ENCODE measurements around the gene LRP11. TPM values are rescaled to one million over a fixed set of nuclear protein-coding genes. Genes with fewer than 3 reads are reported as not detected.
A peak's percentile ranks its signal among the peaks of the same experiment; 100 is the strongest.
"Not testable (repeated sequence)": the region's sequence is repeated elsewhere in the genome, so short reads cannot be mapped to it uniquely, and the experiment has no call there.

LRP11 gene, protein sequence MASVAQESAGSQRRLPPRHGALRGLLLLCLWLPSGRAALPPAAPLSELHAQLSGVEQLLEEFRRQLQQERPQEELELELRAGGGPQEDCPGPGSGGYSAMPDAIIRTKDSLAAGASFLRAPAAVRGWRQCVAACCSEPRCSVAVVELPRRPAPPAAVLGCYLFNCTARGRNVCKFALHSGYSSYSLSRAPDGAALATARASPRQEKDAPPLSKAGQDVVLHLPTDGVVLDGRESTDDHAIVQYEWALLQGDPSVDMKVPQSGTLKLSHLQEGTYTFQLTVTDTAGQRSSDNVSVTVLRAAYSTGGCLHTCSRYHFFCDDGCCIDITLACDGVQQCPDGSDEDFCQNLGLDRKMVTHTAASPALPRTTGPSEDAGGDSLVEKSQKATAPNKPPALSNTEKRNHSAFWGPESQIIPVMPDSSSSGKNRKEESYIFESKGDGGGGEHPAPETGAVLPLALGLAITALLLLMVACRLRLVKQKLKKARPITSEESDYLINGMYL
- under 1 TPM; 0.16 to 0.43 (median 0.26) TPM for total RNA-seq
- total RNA-seq (2013): 0.79 TPM

DNA sequence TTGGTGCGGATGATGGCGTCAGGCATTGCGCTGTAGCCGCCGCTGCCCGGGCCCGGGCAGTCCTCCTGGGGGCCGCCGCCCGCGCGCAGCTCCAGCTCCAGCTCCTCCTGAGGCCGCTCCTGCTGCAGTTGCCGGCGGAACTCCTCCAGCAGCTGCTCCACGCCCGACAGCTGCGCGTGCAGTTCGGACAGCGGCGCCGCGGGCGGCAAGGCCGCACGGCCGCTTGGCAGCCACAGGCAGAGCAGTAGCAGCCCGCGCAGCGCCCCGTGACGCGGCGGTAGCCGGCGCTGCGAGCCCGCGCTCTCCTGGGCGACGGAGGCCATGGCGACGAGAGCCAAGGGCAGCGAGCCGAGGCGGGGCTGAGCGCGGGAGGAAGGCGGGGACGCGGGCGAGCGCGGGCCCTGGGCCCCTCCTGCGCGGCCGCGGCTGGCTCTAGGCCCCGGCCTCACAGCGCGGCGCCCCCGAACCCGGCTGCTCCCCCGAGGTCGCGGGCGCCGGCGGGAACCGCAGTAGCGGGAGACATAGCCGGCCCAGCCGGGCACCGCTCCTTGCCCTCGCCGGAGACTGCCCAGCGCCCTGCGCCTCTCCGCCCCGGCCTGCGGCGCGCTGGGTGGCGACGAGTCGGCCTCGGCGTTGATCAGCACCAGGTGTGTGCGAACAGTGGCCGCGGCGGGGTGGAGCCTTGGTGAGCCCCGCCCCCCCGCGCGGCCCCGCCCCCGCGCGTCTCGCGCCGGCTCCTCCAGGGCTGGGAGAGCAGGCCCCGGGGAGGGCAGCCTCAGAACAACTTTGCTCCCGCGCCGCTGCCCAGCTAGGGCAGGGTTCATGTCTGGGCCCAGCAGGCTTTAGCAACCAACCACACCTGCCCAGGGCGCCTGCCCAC, at the start of gene LRP11:
TSS of gene LRP11 (minus strand) at position 662 of the 880 bp plus-strand sequence. CDS start at position 323, 339 bp downstream.
- peaks cover 2% of the 10 kb centered on the region for H3K27me3 ChIP-seq (ENCODE audit: control insufficient read depth, insufficient read depth, low read length)
- TF ChIP-seq CTCF (IDR thresholded peaks at IDR 0.05): no peak
- peak within 1 kb of the TSS; percentile 78 for H3K4me3 Mint-ChIP-seq
- peak; percentile 65 to 88 for DNase-seq
- no peak within 1 kb of the TSS for H3K27ac Mint-ChIP-seq
- under 1% methylated on average over 110 of the region's 110 CpGs for WGBS (ENCODE audit: insufficient coverage)
- intact Hi-C loops (cut with micrococcal nuclease): loop anchor here (1.0 to 10.0 kb wide), 2 partner anchors 30 to 299 kb away; partner anchors contain the start of gene GINM1
- no peaks in the 10 kb centered on the region for H3K9me3 ChIP-seq (ENCODE audit: control insufficient read depth, insufficient read depth, low read length)
- H3K4me3 ChIP-seq (ENCODE audit: low read length): peak within 1 kb of the TSS; percentile 19
- no peaks in the 10 kb centered on the region for H3K36me3 Mint-ChIP-seq
- ATAC-seq: peak; percentile 88 to 94 (median 92)
- H3K4me1 ChIP-seq (ENCODE audit: control insufficient read depth, insufficient read depth, low read length): peaks cover 13% of the 10 kb centered on the region
- no peaks in the 10 kb centered on the region for H3K36me3 ChIP-seq (ENCODE audit: control insufficient read depth, insufficient read depth, low read length)
- H3K27ac ChIP-seq (ENCODE audit: low read length): no peak within 1 kb of the TSS
- H3K27me3 Mint-ChIP-seq (ENCODE audit: low read depth in 2 of 2): peaks cover 23 to 28% of the 10 kb centered on the region in 2 donors
- H3K4me1 Mint-ChIP-seq: peaks cover 0 to 5% of the 10 kb centered on the region in 2 donors
- H3K9me3 Mint-ChIP-seq: no peaks in the 10 kb centered on the region

GRCh38 chr6:149913540-149914240, 49.5 kb upstream of the LRP11 start:
- intact Hi-C loops (cut with micrococcal nuclease): no loop called here
- H3K4me1 ChIP-seq (ENCODE audit: control insufficient read depth, insufficient read depth, low read length): no peaks in the 10 kb centered on the region
- TF ChIP-seq CTCF (IDR thresholded peaks at IDR 0.05): no peak
- H3K9me3 ChIP-seq (ENCODE audit: control insufficient read depth, insufficient read depth, low read length): peaks cover 4% of the 10 kb centered on the region
- H3K27me3 Mint-ChIP-seq (ENCODE audit: low read depth in 2 of 2): peaks cover 28 to 30% of the 10 kb centered on the region in 2 donors
- H3K9me3 Mint-ChIP-seq: no peaks in the 10 kb centered on the region
- no peaks in the 10 kb centered on the region for H3K27me3 ChIP-seq (ENCODE audit: control insufficient read depth, insufficient read depth, low read length)
- no peak for DNase-seq
- no peaks in the 10 kb centered on the region for H3K36me3 Mint-ChIP-seq
- H3K4me3 ChIP-seq (ENCODE audit: low read length): no peak overlapping the region
- no peak overlapping the region for H3K27ac Mint-ChIP-seq
- 81% methylated on average over 9 of the region's 9 CpGs for WGBS (ENCODE audit: insufficient coverage)
- no peaks in the 10 kb centered on the region for H3K4me1 Mint-ChIP-seq
- no peaks in the 10 kb centered on the region for H3K36me3 ChIP-seq (ENCODE audit: control insufficient read depth, insufficient read depth, low read length)
- H3K4me3 Mint-ChIP-seq: no peak overlapping the region
- no peak for ATAC-seq
- no peak overlapping the region for H3K27ac ChIP-seq (ENCODE audit: low read length)

GRCh38 chr6:149913085-149913484, 48.9 kb upstream of the LRP11 start:
- Histone ChIP-seq H3K4me3 (ENCODE audit: low read length) (no peak overlapping the region), H3K4me1 (ENCODE audit: control insufficient read depth, insufficient read depth, low read length) (no peaks in the 10 kb centered on the region), H3K27me3 (ENCODE audit: control insufficient read depth, insufficient read depth, low read length) (no peaks in the 10 kb centered on the region), H3K9me3 (ENCODE audit: control insufficient read depth, insufficient read depth, low read length) (peaks cover 8% of the 10 kb centered on the region), H3K27ac (ENCODE audit: low read length) (no peak overlapping the region), H3K36me3 (ENCODE audit: control insufficient read depth, insufficient read depth, low read length) (no peaks in the 10 kb centered on the region)
- Mint-ChIP-seq H3K4me1 (no peaks in the 10 kb centered on the region), H3K27ac (no peak overlapping the region), H3K27me3 (ENCODE audit: low read depth in 2 of 2) (peaks cover 26% of the 10 kb centered on the region in 2 donors), H3K9me3 (no peaks in the 10 kb centered on the region), H3K36me3 (no peaks in the 10 kb centered on the region), H3K4me3 (no peak overlapping the region)
- no peak for TF ChIP-seq CTCF (IDR thresholded peaks at IDR 0.05)
- intact Hi-C loops (cut with micrococcal nuclease): no loop called here
- no peak for DNase-seq
- WGBS (ENCODE audit: insufficient coverage): 89% methylated on average over 1 of the region's 2 CpGs
- ATAC-seq: no peak

DNA sequence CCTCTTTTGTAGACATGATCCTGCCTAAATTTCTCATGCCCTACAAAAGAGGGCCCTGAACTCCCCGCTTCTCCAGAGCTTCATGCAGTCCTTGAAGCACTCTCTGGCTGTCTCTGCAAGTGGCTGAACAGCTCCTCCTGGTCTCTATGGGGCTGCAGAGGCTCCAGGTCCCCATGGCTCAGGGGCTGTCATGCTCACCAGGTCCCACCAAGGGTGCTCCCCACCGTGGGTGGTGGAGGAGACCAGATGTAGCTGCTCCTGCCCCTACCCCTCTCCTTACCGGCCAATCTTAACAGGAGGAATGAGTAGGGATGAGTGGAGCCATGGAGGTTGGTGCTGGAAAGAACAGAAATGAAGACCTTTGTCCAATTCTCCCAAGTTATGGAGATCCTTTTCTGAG, 48.5 kb upstream of the LRP11 start:
- H3K4me3 Mint-ChIP-seq; H3K27me3 ChIP-seq (ENCODE audit: control insufficient read depth, insufficient read depth, low read length); H3K36me3 ChIP-seq (ENCODE audit: control insufficient read depth, insufficient read depth, low read length); H3K27ac Mint-ChIP-seq; DNase-seq; H3K36me3 Mint-ChIP-seq; intact Hi-C loops (cut with micrococcal nuclease); H3K9me3 Mint-ChIP-seq; H3K4me3 ChIP-seq (ENCODE audit: low read length); H3K27ac ChIP-seq (ENCODE audit: low read length); ATAC-seq; H3K4me1 ChIP-seq (ENCODE audit: control insufficient read depth, insufficient read depth, low read length); H3K4me1 Mint-ChIP-seq; H3K9me3 ChIP-seq (ENCODE audit: control insufficient read depth, insufficient read depth, low read length): not testable (repeated sequence)
- no CpG with 5 or more reads among the region's 3 CpGs for WGBS (ENCODE audit: insufficient coverage)
- peaks cover 26% of the 10 kb centered on the region in 2 donors for H3K27me3 Mint-ChIP-seq (ENCODE audit: low read depth in 2 of 2)
